HPDE6-E6E7 (cell line): ENCODE results near the gene TNFAIP8L2.
A peak's percentile ranks its signal among the peaks of the same experiment; 100 is the strongest.
"Not testable (repeated sequence)": the region's sequence is repeated elsewhere in the genome, so short reads cannot be mapped to it uniquely, and the experiment has no call there.

ENCODE experiments used
- DNase-seq: peaks from one replicate; pipeline ENCODE4 v3.0.0; 2011; ENCODE audit warnings: missing footprints; ENCODE audit errors: extremely low spot score

The TNFAIP8L2 gene

DNA sequence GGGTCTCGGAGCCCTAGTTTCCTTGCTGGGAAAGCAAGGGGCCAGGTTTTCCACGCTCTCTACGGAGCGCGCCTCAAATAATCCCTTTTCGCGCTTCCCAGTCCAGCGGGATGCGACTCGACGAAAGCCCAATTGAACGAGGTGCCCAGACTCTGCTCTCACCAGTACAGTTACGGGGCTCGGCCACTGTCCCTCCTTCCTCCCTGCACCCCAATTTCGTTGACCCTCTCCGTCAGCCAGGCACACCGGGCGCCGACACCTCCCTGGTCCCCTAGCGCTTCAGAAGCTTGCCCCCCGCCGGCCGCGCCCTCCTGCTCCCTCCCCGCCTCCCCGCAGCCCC is 10.4 kb upstream of the TNFAIP8L2 start:
- DNase-seq = no peak

DNA sequence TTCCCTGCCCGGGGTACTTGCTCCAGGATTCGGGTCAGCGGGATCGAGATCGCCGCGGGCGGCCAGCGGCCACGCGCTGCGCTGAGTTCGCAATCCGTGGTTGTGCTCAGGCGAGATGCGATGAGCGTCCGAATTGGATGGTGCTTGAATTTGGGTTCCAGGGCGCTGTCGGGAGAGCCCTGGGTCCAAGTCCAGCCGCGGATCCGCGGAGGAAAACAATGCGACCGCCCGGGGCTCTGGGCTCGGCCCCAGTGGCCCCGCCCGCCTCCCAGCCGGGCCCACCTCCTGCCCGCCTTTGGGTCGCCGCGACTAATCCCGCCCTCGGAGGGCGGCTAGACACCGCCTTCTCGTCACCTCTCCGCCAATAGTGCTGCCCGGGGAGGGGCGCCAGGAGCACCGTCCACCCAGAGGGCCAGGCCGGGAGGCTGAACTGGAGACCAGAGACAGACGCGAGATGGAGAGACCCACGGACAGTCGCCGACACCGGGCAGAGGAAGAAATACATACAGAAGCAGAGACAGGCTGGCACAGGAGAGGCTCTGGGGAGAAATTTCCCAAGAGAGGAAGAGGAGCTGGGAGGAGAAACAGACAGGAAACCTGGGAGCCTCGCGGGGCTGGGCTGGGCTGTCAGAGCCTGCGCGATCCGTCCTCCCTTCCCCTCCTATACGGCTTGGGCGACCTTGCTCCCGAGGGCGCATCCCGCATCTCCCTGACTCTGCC is 9.9 kb upstream of the TNFAIP8L2 start, which contains the start of gene SEMA6C:
SEMA6C (minus strand) TSS at position 220 of the 720 bp plus-strand sequence. CDS start 4,010 bp downstream, outside the sequence.
- peak; percentile 95 for DNase-seq

DNA sequence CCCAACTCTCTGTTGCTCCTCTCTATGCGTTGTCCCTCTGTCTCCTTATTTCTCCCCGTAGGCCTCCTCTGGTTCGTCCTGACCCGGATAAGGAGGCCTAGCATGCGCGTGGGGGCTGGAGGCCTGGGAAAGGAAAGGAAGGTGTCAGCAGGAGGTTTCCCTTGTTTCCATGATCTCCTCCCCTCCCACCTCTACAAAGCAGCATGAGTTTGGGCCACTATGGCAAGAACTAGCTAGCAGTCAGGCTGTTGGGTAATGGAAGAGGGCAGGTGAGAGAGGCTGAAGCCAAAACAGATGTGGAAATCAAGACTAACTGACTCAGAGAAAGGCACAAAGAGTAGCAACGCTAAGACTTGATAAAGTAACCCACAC is 9.3 kb upstream of the TNFAIP8L2 start:
- DNase-seq = no peak

DNA sequence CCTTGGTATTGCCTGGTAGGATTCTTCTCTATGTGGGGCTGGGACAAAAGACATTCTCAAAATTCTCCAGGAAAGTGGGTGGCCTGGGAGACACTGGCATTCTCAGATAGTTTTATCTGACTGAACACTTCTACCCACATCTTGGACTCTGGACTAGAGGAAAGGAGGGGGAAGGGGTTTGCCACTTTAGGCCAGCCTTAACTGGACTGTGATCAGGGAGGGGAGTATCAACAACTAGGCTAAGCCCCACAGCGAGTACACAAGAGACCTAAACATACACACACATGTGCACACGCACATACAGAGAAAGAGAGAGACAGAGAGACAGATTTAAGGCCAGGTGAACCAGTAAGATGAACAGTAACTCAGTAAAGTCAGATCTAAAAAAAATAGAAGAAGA is 8.8 kb upstream of the TNFAIP8L2 start:
- no peak for DNase-seq

DNA sequence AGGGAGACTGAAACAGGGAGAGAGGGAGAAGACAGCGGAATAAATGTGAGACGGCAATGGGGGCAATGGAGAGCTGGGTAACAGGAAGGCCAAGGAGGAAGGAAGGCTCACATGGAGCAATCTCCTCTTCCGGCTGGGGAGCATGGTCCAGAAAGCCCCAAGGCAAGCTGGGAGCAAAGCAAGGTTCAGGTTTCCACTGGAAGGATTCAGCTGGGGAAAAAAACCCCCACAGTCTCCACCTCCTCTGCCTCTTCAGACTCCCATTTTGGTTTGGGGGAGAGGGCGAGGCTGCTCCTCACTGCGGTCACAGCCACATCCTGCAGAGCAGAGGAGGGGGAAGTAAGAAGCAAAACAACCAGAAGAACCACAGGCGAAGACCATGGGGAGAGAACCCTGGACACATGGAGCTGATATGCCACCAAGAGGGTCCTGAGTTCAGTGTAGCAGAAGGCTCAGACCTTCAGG is 650 bp downstream of the TNFAIP8L2 start:
- DNase-seq = no peak

DNA sequence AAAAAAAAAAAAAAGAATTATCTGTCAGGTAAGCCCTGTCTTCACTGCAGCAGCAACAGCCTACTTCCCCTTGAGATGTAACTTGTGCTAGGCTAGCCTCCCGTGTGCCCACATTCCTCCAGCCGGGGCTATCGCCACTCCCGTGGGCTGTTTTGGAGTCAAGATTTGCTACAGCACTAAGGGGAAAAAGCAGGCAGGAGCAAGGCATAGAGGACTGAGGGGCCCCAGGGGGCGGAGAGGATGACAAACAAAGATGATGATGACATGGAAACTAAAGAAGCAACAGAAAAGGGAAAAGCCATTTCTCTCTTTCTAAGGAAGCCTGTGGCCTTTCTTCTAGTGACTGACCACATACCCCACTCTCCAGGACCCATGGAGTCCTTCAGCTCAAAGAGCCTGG is 1.9 kb downstream of the TNFAIP8L2 start:
- no peak for DNase-seq

DNA sequence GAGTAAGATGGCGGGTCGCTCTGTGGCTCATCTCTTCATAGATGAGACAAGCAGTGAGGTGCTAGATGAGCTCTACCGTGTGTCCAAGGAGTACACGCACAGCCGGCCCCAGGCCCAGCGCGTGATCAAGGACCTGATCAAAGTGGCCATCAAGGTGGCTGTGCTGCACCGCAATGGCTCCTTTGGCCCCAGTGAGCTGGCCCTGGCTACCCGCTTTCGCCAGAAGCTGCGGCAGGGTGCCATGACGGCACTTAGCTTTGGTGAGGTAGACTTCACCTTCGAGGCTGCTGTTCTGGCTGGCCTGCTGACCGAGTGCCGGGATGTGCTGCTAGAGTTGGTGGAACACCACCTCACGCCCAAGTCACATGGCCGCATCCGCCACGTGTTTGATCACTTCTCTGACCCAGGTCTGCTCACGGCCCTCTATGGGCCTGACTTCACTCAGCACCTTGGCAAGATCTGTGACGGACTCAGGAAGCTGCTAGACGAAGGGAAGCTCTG is 2.4 kb downstream of the TNFAIP8L2 start:
- no peak for DNase-seq

DNA sequence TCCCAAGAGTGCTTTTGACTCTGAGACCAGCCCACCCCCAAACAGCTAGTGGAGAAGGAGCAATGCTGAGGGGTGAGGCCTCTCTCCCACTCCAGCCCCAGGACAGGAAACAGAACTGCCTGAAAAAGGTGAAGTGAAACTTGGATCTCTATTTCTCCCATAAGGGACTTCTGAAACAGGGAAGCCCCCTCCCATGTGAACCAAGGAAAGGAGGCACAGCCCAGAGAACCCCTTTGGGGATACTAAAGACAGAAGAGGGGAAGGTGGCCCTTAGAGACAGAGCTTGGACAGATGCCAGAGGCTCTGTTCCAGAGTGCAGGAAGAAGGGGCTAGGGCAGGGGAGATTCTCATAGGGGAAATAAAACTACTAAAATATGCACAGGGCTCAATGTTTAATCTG is 2.9 kb downstream of the TNFAIP8L2 start:
- DNase-seq = no peak

DNA sequence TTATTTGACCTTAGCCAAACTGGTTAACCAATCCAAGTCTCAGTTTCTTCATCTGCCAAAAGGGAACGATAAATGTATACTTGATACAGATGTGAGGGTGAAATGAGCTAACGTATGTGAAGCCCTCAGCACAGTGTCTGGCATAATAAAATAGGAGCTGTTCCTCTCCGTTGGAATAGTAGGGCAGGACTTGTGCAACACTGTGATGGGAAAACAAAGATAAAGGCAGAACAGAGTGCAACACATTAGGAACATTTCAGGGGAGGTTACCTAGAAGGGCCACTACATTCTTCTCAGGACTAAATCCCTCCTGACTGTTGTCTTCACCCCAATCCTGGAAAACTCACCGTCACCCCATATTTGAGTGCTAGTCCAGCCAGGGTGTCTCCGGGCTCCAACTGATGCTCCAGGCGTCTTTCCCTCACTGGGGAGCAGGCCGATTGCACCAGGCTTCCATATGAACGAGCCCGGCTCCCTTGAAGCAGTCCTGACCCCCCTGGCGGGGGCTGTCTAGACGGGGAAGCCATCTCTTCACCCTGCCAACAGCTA is 8.4 kb downstream of the TNFAIP8L2 start:
- DNase-seq = no peak

DNA sequence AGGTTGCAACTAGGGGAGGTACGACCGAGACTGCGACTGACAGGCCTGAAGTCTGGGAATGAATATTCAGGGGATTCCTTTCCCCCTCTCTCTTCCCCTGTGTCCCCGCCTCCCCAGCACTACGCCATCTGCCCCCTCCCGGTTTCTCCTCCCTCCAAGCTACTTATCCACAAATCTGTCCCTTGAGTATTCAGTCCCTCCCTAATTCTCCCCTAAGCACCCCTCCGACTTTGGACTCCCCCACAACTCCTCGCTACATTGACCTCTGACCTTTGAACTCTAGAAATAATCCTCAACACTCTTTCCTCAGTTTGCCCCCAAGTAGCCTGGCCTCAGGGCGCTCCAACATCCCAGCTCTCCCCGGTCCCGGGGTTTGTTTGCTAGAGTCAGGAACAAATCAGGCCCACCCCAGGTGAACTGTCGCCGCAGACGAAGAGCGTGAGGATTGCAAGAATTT is 8.9 kb downstream of the TNFAIP8L2 start:
- DNase-seq = no peak

DNA sequence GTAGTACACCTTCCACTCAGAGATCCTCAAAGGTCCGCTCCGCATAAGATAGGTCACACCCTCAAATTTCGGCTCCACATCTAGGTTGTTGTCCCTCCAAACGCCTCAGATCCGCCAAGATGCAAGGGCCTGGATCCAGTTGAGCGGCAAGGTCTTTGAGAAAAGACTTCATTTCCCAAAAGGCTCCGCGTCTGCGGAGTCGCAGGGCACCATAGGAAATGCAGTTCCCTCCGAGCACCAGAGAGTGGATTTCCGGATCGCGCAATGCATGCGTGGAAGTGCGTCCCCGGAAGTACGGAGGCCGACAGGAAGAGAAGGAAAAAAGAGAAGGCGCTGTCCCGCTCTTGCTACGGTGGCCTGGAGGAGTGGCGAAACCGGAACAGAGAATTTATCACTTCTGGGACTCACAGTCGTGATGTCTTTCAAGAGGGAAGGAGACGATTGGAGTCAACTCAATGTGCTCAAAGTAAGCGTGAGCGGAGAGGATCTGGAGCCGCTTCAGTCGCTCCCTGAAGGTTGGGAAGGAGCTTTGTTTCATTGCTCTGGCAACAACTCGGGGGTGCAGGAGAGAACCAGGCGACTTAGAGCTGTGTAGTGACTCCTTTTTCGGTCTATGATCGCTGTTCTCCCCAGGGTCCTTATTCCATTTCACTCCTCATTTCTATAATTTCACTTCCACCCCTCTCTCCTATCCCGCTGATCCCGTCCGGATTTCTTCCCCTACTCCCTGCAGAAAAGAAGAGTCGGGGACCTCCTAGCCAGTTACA is 9.5 kb downstream of the TNFAIP8L2 start, which contains the start of the genes LYSMD1 and SCNM1:
LYSMD1 (minus strand) TSS at position 165 of the 767 bp plus-strand sequence. CDS start 644 bp downstream, outside the sequence.
SCNM1 (plus strand) TSS at position 407 of the 767 bp plus-strand sequence; CDS start at position 416, 9 bp downstream.
- peak; percentile 97 for DNase-seq

DNA sequence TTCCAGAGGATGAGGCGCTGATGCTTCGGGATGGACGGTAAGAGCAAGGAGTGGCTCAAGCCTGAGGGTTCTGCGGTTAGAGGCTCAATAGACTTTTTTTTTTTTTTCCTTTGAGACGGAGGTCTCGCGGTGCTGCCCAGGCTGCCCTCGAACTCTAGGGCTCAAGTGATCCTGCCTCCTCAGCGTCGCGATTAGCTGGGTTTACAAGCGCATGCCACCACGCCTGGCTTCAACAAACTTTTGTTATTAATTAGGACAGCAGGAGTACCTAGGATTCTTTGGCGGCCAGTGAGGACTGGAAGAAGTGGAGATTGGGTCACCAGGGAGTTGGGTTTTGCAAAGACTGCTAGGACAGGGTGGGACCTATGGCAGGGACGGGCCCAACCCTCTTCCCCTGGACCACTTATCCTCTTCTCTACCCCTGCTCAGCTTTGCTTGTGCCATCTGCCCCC is 10.1 kb downstream of the TNFAIP8L2 start:
- peak; percentile 49 for DNase-seq

DNA sequence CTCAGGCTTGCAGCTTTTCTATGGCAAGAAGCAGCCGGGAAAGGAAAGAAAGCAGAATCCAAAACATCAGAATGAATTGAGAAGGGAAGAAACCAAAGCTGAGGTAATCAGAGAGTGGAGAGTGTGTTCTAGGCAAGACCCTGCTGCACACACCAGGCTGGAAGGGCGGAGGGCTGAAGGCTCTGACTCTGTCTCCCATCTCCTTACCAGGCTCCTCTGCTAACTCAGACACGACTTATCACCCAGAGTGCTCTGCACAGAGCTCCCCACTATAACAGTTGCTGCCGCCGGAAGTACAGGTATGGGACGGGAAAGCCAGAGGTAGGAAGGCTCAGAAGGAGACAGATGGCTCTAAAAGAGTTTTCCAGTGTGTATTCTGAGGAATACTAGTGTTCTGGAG is 10.7 kb downstream of the TNFAIP8L2 start:
- no peak for DNase-seq

DNA sequence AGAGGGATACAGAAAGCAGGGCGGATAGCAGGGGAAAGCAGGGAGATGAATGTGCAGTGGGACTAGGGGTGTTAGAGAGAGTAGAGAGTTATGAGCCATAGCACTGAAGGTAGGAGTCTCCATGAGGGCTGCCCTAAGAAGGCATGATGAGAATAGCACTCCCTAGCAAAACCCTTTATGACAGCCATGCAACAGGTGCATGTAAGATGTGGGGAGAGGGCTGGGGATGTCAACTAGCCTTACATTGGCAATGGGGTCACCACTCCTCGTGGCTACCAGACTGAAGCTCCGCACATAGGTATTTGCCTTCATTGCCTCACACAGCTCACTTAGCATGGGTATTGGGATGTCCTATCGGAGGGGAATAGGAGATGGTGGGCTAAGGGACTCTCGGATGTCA is 14.7 kb downstream of the TNFAIP8L2 start:
- no peak for DNase-seq

DNA sequence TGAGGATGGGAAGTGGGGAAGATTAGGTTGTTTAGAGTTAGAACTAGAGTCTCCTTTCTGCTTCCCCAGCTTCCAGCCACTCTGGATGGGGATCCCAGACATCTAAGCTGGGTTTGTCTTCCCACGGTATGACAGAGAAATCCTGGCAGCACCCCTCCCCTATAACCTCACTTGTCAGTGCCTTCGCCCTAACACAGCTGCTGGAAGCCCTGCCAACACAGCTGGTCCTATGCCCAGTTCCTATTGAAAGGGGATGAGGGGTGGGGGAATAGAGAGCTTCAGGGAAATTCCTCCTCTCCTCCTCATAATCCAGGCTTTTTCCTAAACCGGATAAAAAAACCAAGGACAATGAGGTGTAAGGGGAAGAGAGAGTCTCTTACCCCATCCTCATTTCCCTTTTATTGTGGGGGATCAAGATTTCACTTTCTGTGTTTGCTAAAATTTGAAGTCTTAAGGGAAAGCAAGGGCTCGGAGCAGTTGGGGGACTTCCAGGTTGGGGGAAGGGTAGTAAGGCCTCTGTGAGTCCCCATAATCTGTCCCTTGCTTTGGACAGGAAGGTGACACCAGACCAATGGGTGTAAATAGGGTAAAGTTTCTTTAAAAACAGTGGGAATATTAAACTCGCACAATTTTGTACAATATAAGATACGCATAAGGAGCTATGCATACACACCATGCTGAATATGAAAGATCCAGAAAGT is 18.7 kb downstream of the TNFAIP8L2 start:
- no peak for DNase-seq

DNA sequence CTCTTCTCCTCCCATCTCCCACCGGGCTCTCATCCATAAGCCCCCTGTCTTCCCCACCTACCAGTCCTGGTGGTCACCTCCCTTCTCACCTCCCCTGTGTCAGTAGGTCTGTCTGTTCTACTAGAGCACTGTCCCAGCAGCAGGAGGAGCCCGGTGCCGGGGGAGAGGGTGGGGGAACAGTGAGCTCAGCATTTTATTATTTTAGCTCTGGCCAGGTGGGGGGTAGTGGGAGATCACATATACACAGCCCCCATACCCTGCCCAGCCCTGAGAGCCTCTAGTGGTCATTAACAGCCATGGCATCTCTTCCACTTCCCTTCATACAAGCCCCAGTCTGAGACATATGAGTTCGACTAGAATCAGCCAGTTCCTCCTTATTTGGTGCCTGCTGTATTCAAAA is 19.4 kb downstream of the TNFAIP8L2 start, which contains the start of gene TMOD4:
TMOD4 (minus strand) TSS at position 119 of the 400 bp plus-strand sequence. CDS start 1,106 bp downstream, outside the sequence.
- no peak for DNase-seq

DNA sequence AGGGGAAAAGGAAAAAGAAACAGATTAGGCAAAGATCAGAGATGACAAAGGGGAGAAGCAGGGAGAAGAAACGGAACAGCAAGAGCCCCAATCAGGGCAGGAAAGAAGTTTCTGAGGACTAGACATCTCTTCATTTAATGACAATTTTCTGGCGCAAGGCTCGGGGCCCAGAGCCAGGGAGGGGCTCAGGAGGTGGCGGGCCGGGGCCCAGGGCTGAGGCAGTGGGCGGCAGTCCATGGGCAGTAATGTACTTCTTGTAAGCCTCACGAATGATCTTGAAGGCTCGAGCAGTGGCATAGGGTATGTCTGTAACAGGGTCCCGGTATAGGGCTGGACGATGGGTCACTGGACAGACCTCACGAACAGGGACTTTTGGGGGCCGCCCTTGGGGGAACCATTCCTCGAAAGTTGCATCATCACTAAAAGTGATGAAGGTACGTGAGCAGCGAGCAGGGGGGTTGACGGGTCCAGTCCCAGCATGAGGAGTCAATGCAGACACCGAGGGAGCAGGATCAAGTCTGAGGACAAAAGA is 20.1 kb downstream of the TNFAIP8L2 start:
- DNase-seq = no peak

DNA sequence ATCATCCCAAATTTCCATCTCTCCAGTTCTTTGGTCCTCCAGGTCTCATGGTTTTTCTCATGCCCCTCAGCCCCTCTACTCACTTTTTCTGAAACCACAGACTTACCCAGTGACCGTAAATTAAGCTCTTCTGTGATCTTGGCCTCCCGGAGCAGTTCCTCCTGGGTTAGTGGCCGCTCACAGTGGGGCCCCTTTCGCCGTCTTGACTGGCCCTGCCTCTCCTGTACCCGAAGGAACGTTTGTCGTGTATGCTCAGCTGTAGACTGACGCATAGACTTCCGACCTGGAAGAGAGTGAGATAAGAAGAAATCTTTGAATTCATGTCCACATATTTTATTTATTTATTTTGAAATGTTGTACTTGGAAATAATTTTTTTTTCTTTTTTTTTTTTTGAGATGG is 27.8 kb downstream of the TNFAIP8L2 start:
- DNase-seq = no peak

DNA sequence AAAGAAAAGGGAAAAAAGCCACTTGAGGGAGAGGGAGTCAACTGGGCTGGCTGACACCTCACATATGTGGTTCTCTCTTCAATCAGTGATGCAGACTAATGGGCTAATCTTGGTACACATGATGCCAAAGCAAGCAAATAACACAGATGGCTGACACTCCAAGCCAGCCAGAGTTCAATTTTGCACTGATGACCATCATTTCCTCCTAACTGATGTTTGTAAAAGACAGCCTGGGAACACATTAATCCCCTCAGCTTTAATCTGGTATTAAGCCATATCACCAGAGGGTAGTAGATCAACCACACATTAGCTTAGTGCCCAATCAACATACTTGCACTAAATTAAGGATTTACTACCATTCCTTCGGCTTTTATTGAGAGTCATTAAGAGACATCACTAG is 30.8 kb downstream of the TNFAIP8L2 start:
- DNase-seq = no peak

DNA sequence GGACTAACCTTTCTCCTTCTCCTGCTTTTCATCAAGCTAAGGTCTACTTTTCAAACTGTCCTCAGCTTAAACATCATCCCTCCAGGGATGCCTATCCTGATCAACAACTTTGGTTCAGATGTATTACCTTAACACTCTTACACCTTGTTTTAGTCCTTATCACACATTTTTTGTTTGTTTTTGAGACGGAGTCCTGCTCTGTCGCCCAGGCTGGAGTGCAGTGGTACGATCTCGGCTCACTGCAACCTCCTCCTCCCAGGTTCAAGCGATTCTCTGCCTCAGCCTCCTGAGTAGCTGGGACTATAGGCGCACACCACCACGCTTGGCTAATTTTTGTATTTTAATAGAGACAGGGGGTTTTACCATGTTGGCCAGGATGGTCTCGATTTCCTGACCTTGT is 32.2 kb downstream of the TNFAIP8L2 start:
- not testable (repeated sequence) for DNase-seq
